Thymus (tissue), 11 donors: ENCODE measurements around the gene MED8. TPM values are rescaled to one million over a fixed set of nuclear protein-coding genes. Genes with fewer than 3 reads are reported as not detected.

Experiments used
- DNase-seq, 9 donors: peaks; one replicate each; pipeline ENCODE4 v3.0.0-alpha.2; 2013; ENCODE audit warnings: low spot score in 9 of 9, low read depth in 6 of 9, missing footprints in 1 of 9
- H3K27ac ChIP-seq, 2 donors: one replicate each; pipeline ENCODE4 v1.5.1; 2013; ENCODE audit warnings: control low read depth in 1 of 2, low read depth in 1 of 2, low read length in 1 of 2, mild to moderate bottlenecking in 1 of 2, moderate library complexity in 1 of 2
- H3K27me3 ChIP-seq, 2 donors: one replicate each; pipeline ENCODE4 v1.5.1; 2013; ENCODE audit warnings: low read length in 1 of 2; ENCODE audit not compliant: control insufficient read depth in 2 of 2, insufficient read depth in 1 of 2
- H3K36me3 ChIP-seq, 2 donors: one replicate each; pipeline ENCODE4 v1.5.1; 2013; ENCODE audit warnings: low read length in 1 of 2, mild to moderate bottlenecking in 1 of 2, moderate library complexity in 1 of 2; ENCODE audit not compliant: control insufficient read depth in 2 of 2, insufficient read depth in 2 of 2
- H3K4me1 ChIP-seq, 2 donors: one replicate each; pipeline ENCODE4 v1.5.1; 2013; ENCODE audit warnings: low read length in 2 of 2; ENCODE audit not compliant: control insufficient read depth in 2 of 2, insufficient read depth in 2 of 2
- H3K4me3 ChIP-seq, 2 donors: one replicate each; pipeline ENCODE4 v1.5.1; 2013; ENCODE audit warnings: low read length in 2 of 2, control low read depth in 1 of 2, mild to moderate bottlenecking in 1 of 2
- H3K9me3 ChIP-seq, 2 donors: one replicate each; pipeline ENCODE4 v1.5.1; 2013; ENCODE audit warnings: low read length in 1 of 2, mild to moderate bottlenecking in 1 of 2; ENCODE audit not compliant: control insufficient read depth in 2 of 2, insufficient read depth in 1 of 2
- WGBS: extraction: QIAGEN DNeasy Blood & Tissue Kit; methylation state at CpG from one replicate; pipeline ENCODE4 v1.1.7; 2013; 5-methylcytosine and 5-hydroxymethylcytosine counted together
- polyA plus RNA-seq: library from polyadenylated mRNA; stranded (reverse); fragments of 200-250 nt; gene quantifications from one replicate; pipeline ENCODE4 v1.2.3, GENCODE V29; 2013
- total RNA-seq: library from RNA; stranded (reverse); fragments of 120-200 nt; gene quantifications from one replicate; pipeline ENCODE4 v1.2.4, GENCODE V29; 2013
- donor health status: healthy.

MED8 gene
- total and polyA plus RNA-seq, 2 donors: 25.2 to 32.3 TPM

GRCh38 chr1:43398227-43398626 is 8.6 kb upstream of the MED8 start:
- H3K27me3 ChIP-seq: no peaks in the 10 kb centered on the region
- WGBS: 96% methylated on average over 3 of the region's 3 CpGs
- no peak overlapping the region for H3K27ac ChIP-seq
- H3K4me3 ChIP-seq: no peak overlapping the region
- H3K9me3 ChIP-seq: no peaks in the 10 kb centered on the region
- peaks cover 3 to 8% of the 10 kb centered on the region in 2 donors for H3K36me3 ChIP-seq
- DNase-seq: no peak
- no peaks in the 10 kb centered on the region for H3K4me1 ChIP-seq

DNA sequence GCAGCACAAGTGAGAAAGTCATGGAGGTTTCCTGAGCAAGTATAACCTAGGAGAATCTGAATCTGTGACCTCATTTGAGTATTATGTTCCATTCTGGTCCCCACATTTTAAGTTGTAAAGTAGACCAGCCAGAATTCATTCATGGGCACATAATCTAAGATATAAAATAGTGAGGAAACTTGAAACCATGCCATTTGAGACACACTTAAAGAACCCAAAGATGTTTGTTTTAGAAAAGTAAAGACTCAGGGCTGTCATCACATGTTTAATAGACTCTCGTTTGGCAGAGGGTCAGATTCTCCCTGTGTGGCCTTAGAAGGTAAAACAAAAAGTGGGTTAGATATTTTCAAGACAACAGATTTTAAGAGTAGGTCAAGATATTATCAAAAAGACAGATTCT is 6.5 kb upstream of the MED8 start:
- Histone ChIP-seq H3K36me3 (peaks cover 0 to 3% of the 10 kb centered on the region in 2 donors), H3K27ac (no peak overlapping the region), H3K4me3 (no peak overlapping the region), H3K27me3 (no peaks in the 10 kb centered on the region), H3K4me1 (peaks cover 0 to 2% of the 10 kb centered on the region in 2 donors), H3K9me3 (no peaks in the 10 kb centered on the region)
- DNase-seq: no peak
- whole genome bisulfite sequencing: 96% methylated on average over 1 of the region's 1 CpG

- H3K4me1 ChIP-seq: peaks cover 2 to 4% of the 10 kb centered on the region in 2 donors
- WGBS: 99% methylated on average over 4 of the region's 4 CpGs
- H3K36me3 ChIP-seq: peaks cover 0 to 3% of the 10 kb centered on the region in 2 donors
- H3K9me3 ChIP-seq: no peaks in the 10 kb centered on the region
- H3K4me3 ChIP-seq: no peak overlapping the region
- H3K27ac ChIP-seq: no peak overlapping the region
- no peak for DNase-seq
- H3K27me3 ChIP-seq: no peaks in the 10 kb centered on the region
Observed at GRCh38 chr1:43395523-43395922, 5.9 kb upstream of the MED8 start.

- Histone ChIP-seq H3K9me3 (no peaks in the 10 kb centered on the region), H3K4me3 (no peak overlapping the region), H3K36me3 (peaks cover 0 to 3% of the 10 kb centered on the region in 2 donors), H3K4me1 (peaks cover 11 to 14% of the 10 kb centered on the region in 2 donors), H3K27ac (no peak overlapping the region), H3K27me3 (no peaks in the 10 kb centered on the region)
- WGBS: 82% methylated on average over 3 of the region's 3 CpGs
- DNase-seq: no peak
Observed at GRCh38 chr1:43392702-43393101, 3.1 kb upstream of the MED8 start.

GRCh38 chr1:43388613-43389012 is 987 bp downstream of the MED8 start:
- no peak for DNase-seq
- H3K4me1 ChIP-seq: peaks cover 11 to 14% of the 10 kb centered on the region in 2 donors
- WGBS: 75% methylated on average over 3 of the region's 3 CpGs
- no peaks in the 10 kb centered on the region for H3K9me3 ChIP-seq
- peaks cover 33% of the 10 kb centered on the region in 2 donors for H3K36me3 ChIP-seq
- no peak overlapping the region for H3K27ac ChIP-seq
- H3K27me3 ChIP-seq: no peaks in the 10 kb centered on the region
- peak overlapping the region; percentile 66 to 71 for H3K4me3 ChIP-seq

DNA sequence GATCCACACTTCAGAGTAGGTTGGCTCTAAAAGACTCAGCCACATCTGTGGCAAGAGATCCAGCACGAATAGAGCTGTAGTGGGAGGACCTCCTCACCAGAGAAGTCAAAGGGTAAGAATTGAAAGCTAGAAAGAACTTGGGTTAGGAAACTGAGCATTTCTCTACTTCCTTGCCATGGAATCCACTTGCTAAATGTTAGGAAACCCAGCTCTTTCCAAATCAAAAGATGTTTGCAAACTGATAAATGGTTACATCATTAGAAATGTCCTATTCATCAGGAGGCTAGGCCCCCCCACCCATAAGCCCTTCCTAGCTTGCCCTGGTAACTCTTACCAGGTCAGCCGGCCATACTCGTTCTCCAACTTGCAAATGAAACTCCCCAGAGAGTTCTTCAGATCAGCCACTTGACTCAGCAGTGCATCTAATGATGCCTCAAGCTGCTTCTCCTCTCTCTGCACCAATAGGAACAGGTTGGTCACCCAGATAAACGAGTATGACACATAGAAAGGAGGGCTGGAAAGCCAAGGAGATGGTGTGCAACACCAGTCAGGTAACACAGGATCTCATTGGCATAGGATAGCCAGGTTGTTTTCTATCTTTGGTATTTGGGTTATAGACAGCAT is 1.5 kb downstream of the MED8 start:
- H3K9me3 ChIP-seq: no peaks in the 10 kb centered on the region
- peaks cover 38% of the 10 kb centered on the region in 2 donors for H3K36me3 ChIP-seq
- DNase-seq: no peak
- H3K4me1 ChIP-seq: peaks cover 11 to 14% of the 10 kb centered on the region in 2 donors
- WGBS: 95% methylated on average over 4 of the region's 4 CpGs
- H3K27ac ChIP-seq: no peak overlapping the region
- no peak overlapping the region for H3K4me3 ChIP-seq
- no peaks in the 10 kb centered on the region for H3K27me3 ChIP-seq

- WGBS: 97% methylated on average over 6 of the region's 6 CpGs
- Histone ChIP-seq H3K4me1 (peaks cover 11 to 14% of the 10 kb centered on the region in 2 donors), H3K4me3 (no peak overlapping the region), H3K27ac (no peak overlapping the region), H3K36me3 (peaks cover 50 to 51% of the 10 kb centered on the region in 2 donors), H3K9me3 (no peaks in the 10 kb centered on the region), H3K27me3 (no peaks in the 10 kb centered on the region)
- DNase-seq: no peak
Observed at GRCh38 chr1:43386676-43387075, 2.9 kb downstream of the MED8 start.

GRCh38 chr1:43383449-43383848 is 6.2 kb downstream of the MED8 start:
- H3K9me3 ChIP-seq: no peaks in the 10 kb centered on the region

GRCh38 chr1:43382027-43382779 is 7.4 kb downstream of the MED8 start:
- no peak overlapping the region for H3K4me3 ChIP-seq
- 94% methylated on average over 6 of the region's 6 CpGs for WGBS
- no peaks in the 10 kb centered on the region for H3K9me3 ChIP-seq
- H3K27me3 ChIP-seq: no peaks in the 10 kb centered on the region
- H3K4me1 ChIP-seq: peaks cover 0 to 3% of the 10 kb centered on the region in 2 donors
- peaks cover 50 to 54% of the 10 kb centered on the region in 2 donors for H3K36me3 ChIP-seq
- H3K27ac ChIP-seq: no peak overlapping the region
- DNase-seq: no peak

More at GRCh38 chr1:43383449-43383848, 6.2 kb downstream of the MED8 start:
- no peak for DNase-seq
- H3K27ac ChIP-seq: no peak overlapping the region
- H3K4me3 ChIP-seq: no peak overlapping the region
- no peaks in the 10 kb centered on the region for H3K27me3 ChIP-seq
- H3K36me3 ChIP-seq: peaks cover 50 to 54% of the 10 kb centered on the region in 2 donors
- 72% methylated on average over 2 of the region's 2 CpGs for WGBS
- peaks cover under 1 to 7% of the 10 kb centered on the region in 2 donors for H3K4me1 ChIP-seq
